GM18907 (cell line): ENCODE measurements around the gene ESRRG.
A peak's percentile ranks its signal among the peaks of the same experiment; 100 is the strongest.

Experiments used
- ATAC-seq: cut with Tn5 transposase; IDR thresholded peaks from one replicate; pipeline ENCODE4 v1.9.1; 2021; ENCODE audit warnings: mild to moderate bottlenecking, moderate library complexity; ENCODE audit not compliant: unreplicated experiment

The ESRRG gene

DNA sequence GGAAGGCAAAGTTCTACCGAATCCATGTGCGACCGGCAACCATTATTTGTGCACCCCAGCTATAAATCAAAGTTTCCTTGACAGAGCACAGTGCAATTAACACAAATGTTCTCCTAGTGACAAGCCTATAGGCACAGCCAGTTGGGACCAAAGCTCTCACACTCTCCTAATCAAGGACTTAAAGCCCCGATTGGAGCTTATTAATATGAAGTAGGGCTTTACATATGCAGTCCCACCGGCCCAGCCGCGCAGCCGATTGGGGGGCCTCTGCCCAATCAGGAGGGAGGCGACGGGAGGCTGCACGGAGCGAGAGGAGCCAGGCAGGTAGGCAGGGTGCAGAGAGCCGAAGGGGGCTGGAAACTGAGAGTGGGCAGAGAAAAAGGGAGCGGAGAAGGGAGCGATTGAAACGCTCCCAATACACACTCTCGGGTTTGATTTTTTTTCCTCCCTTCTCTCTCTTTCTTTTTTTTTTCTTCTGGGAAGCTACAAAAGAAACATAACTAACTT lies at the start of gene ESRRG:
TSS of gene ESRRG (minus strand) at position 156 of the 507 bp plus-strand sequence. CDS start at position 26, 130 bp downstream.
- ATAC-seq: peak; percentile 50

DNA sequence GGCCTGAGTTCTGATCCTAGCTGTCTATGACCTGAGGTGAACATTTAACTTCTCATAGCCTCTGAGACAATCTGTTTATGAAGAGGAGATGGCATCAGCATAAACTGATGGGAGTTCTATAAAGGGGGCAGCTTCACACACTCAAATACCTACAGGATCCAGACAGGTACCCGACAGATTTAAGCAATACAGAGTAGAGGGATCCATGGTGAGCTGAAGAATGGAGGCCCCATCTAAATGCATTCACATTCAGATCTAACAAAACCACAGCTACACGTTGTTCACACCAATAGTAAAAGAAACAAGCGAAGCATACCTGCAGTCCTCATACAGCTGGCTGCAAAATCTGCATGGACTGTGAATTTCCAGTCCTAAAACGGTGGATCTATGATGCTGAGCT lies 48.7 kb upstream of the ESRRG start:
- no peak for ATAC-seq

DNA sequence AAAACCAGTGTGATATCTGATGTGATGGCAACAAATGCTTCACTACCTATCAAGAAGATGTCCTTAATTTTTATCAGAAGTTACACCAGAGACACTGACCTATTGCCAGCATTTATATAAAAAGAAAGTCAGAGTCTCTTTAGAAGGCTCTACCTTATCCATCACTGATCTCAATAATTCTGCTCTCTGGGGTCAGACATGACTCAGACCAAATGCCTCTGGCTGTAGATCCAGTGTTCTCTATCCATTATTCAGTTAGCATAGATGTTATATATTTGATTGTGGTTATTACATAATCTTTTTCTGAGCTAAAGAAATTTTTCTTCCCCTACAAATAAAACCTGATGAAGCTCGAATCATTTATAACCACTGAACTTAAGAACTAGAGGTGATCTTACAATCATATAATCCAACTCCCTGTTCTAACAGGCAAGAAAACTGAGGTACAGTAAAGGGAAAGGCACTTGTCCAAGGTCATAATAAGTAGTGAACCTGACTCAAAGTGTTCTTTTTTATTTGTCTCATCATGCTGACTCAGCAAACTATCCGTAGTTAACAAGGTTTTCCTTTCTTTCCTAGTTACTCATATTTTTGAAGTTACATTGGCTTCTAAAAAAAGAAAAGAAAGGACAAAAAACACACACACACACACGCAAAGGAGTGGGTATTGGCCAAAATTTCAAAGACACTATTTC lies 43.6 kb upstream of the ESRRG start:
- ATAC-seq: no peak

DNA sequence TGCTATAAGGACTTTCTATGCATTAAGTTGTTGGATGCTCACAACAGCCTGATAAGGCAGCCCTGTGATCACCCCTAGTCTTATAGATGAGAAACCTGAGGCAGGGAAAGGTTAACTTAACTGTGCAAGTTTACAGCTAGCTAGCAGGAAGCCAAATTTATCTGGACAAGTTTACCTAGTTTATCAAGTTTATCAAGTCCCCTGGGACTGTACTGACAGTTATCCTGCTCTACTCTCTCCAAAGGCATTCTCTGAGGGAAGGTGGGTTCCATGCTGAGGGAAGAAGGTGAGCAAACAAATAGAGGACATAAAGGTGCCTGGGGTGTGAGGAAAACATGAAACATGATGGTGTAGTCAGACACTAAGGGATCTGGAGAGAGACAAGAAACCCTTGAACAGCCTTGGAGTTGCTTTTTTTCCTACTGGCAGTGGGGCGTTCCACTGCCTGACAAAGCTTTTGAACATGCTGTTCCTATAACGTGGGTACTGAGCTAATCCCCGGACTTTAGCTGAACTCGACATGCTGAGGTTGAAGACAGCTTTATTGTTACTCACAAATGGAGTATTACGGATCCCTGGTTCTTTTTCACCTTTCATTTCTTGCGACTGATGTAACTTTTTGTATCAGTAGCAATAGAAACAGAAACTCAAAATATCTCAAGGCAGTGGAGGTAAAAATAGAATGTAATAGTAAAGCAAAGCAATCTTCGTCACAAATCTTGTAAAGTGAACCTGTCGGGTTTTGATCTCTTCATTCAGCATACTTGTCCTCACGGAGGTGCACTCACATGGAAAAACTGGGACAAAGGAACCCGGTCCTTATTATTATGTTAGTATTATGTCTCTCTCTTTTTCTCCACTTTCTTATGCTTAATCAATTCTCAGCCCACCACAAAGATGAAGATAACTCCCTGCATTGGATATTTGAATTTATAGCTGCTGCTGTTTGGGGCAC lies 42.4 kb upstream of the ESRRG start:
- no peak for ATAC-seq

DNA sequence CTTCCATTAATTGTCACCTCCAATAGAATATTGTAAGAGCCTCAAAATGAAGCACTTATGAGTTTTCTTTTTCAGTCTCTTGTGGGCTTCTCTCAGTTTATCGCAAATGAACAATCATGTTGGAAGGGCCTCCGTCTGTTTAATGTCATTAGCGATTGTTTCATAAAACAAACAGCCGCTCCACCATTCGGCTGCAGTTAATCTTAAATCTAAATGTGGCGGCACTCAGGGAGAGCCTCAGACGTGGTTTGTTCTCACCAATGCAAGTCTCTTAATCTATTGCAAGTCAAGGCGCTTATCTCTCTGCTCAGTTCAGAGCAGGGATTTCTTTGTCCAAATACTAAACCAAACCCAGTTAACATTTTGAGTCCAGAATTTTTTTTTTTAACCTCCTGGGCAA lies 34.9 kb upstream of the ESRRG start:
- no peak for ATAC-seq

DNA sequence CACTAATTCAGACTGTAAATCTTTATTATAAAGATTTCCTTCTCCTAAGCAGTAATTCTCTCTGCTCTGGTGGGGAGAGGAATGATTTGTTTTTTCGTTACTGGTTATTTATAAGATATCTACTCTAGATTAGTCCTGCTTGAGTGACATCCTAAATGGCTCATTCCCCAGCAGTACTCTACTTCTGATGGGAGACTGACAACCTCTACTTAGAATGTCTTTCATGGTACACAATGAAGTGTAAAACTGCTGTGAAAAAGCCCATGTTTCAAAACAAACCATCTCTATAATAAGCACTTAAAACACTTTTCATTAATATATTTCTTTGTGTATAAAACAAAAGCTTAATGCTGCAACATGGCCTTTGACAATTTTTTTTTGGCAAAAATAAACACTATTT lies 33.9 kb upstream of the ESRRG start:
- ATAC-seq: no peak

DNA sequence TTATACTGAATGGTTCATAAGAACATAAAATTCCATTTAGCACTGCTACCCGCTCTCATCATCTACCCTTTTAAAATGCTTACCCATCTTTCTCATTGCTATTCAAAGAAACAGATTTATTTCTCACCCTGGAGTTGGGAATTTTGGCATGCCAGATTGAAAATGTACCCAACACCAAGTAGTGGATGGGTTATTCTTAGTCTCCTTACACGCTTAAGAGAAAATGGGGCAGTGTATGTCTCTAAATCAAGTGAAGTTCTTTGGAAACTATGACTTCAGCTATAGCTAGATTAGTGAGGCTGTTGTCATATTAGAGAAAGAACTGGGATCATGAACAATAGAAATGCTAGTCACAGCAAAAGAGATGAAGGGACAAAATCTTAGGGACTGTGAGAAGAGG lies 27.7 kb upstream of the ESRRG start:
- ATAC-seq: no peak

DNA sequence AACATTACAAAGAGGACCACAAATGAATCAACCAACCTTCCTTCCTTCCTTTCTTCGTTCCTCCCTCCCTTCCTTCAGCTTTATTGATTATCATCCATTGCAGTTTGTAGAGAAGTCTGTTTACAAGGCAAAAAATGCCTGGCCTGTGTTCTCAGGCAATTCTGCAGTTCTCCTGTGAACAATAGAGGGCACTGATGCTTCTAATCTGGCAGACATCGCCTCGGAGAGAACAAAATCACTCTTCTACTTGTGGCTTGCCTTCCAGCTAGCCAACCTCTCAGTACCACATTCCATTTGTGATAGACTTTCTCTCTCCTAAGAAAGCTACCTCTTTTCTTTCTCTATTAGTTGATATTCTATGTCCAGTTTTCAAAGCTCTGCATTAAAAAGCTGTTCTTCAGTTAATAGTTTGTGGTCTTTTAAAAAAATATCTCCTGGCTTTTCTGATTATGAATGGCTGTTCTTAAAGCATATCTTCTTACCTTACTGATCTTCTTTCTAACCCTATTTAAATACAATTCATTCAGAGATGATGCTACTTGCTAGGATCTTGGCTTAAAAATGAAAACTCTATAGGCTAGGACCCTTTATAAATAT lies 26.9 kb upstream of the ESRRG start:
- peak; percentile 60 for ATAC-seq

DNA sequence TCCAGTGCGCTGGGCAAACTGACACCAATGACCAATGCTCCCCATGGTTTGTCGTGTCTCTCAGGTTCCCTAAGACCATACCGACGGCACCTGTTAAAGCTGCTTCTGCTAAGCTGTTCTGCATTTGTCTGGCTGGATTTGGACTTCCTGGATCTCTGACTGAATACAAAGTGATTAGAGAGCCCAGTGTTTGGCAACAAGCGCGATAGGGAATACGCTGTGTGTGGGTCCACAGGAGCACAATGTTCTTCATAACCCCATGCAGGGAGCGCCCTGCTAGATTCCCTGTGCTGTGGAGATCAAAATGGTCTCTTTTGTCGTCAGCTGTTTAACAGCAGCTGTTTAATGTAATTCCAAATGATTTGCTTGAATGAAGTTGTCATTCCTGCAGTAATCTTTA lies 26.0 kb upstream of the ESRRG start:
- ATAC-seq: no peak

DNA sequence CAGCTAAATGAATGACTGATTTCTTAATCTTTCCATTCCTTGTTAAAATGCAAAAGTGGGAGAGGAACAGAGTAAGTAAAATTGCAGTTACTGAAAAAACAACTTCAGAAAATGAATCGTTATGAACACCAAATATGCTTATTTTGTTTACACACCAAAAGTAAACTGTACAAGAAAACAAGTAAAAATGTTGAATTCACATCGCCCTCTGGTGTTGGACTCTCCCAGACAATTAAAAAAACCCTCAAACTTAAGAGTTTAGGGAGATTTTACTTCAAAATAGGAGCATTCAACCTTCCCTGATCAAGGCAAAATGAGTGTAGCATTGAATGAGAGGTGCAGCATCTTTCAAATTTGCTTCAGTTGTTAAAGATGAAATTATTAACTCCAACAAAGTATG lies 19.4 kb upstream of the ESRRG start:
- no peak for ATAC-seq

DNA sequence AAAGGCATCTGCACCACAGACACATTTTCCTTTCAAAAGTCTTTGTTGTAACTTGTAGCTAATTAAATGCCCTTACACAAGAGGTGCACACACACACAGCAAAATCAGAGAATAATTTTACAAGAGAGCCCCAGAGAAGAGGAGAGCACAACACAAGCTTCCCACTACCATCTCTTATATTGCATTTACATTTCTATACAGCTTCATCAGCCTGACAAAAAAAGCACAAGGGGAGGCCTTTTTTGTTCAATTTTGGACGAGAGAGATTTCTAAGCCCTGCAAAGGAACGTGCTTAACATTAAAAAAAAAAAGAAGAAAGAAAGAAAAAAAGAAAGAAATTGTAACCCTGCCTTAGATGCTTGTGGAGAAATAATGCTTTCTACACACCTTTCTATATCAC lies 17.1 kb upstream of the ESRRG start:
- ATAC-seq: no peak

DNA sequence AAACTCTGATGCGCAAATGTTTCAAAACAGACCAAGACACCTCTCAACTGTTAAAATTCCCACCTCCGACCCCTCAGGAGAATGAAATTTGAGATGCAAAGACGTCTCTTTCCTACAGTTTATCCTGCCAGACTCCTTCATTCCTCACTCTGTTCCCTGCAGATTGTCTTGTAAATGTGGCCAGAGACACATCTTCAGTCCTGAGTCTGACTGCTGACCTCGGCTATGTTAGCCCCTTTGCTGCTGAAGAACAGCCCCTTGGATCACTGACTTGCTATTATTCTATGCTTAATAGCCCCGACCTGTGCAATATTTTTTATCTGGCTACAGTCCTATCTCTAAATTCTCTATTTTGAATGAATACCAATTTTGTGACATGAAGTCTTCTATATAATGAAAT lies 16.6 kb upstream of the ESRRG start:
- no peak for ATAC-seq

DNA sequence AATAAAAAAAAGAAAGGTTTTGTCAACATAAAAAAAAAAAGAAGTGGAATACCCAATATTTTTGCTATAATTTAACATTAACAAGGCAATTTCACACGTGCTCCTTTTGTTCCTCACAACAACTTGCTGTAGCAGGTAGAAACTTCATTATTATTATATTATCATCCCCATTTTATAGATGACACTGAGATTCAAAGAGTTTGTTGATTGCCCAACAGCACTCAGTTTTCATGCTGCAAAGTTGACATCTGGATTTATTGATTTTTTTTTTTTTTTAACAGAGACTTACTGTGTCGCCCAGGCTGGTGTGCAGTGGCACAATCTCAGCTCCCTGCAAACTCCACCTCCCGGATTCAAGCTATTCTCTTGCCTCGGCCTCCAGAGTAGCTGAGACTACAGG lies 8.9 kb upstream of the ESRRG start:
- no peak for ATAC-seq

DNA sequence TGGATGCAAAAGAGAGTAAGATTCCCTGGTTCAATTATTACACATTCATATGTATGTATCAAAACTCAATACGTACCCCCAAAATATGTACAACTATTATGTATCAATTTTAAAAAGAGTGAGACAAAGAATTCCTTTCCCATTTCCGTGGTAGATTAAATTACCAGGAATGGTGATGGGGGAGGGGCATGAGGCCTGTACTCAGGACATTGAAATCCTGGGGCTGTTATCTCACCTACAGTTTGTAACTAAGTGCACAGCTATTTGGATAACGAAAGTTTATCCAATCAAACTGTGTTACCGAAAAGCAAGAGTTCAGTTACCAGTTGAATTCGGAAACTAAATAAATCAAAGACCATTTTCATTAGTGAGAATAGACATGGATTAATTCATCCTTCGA lies 8.3 kb upstream of the ESRRG start:
- no peak for ATAC-seq

DNA sequence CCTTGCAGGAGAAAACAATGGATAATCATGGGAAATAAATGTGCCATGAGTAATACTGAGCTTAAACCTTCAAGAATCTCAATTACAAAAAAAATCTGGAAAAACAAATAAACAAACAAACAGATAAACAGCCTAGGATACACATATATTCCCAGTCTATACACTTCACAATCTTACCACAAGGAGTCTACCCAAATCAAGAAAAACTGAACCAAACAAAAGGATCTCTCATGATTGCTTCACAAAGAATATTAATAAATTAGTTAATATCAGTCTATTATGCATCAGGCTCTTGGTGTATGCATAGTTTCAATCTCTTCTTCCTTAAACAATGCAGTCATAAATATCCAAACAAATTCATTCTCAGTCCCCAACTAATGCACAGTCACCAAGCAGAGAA lies 3.2 kb upstream of the ESRRG start:
- no peak for ATAC-seq

DNA sequence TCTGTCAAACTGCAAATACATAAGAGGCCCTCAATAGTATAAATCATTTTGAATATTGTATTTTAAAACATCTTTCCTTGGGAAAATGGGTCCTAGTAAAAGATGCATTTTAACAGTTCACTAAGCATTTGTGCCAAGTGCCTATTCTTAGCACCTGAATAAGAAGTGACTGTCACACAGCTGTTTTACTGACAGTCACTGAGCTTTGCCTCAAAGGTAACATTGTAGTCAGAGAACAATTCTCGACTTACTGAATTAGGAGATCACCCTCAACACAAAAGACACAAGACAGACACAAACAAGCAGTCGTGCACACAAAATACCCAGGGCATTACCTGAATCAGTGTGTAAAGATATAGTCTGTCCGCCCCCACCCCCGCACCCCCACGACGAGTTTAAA lies 408 bp downstream of the ESRRG start:
- no peak for ATAC-seq

DNA sequence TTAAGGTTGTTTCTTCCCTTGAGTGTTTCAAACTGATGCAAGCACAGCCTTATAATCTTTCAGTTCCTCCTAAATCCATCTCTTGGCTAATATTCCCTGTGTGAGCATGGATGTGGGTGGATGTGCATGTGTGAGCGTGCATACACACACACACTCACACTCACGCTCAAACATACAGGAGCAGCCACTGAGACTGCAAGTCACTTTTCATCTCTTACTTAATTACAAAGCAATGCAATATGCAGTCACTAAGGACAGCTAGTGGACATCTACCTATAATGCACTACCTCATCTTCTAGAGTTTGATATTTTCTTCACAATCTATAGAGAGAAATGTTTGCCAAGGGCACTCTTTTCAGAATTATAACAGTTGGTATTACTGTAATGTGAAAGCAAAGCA lies 1.4 kb downstream of the ESRRG start:
- ATAC-seq: no peak

DNA sequence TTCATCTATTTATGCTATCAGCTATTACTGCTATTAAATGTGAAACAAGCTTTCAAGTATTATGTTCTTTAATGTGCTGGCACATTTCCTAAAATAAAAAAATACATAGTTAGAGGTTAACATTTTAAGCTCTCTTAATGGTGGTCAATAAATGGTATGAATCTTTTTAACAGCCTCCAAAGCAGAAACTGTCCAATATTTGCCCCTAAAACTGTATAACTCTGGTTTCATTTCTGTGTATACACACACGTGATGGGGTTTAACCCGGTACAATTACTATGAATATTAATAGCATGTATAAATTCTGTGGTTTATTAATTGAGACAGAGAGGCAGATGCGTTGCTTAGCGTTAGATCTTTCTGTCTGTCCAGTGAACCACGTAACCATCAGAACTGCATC lies 2.2 kb downstream of the ESRRG start:
- ATAC-seq: no peak

DNA sequence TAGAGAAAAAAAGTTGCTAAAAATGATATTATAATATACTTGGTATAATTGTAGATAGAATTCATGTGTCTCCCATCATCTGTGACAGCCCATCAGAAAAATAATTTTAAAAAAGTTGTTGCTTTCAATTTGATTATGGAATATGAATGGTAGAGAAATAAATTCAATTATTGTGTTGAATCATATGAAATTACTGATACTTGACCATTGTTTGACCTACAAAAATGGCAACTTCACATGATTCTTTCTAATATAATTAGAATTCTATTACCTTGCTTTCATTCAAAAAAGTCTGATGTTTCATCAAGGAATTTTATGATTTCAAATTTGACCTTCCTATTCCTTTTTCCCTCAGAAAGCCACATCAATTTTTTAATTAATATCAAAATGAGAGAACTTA lies 11.5 kb downstream of the ESRRG start:
- no peak for ATAC-seq

DNA sequence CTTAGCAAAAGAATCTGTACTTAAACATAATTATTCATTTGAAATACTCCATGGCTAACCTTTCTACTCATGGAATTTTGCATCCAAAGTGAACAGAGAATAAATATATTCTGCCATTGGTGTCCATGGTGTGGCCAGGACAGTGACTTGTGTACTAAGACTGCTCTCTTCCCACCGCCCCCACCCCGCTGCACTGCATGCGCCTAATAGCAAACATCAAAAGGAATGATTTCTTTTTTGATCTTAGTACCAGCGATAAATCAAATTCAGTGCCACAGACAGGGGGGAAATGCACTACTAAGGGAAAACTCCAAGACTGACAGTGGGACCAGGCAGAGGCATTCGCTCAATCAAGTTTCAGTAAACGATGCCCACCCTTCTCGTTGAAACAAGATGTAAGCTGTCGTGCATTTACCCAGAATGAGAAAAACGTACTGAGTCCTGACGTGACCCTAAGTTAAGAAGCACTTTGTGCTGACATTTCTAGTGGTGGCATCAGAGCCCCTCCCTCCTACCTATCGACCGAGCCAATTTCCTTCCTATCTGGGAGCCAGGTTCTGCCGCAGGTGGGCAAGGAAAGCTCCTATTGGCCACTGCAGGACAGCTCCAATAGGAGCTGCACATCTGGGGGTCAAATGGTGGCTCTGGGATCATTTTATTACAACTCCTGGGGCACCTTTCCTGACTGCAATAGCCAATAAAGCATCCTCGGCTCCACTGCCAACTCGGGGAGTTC lies 12.5 kb downstream of the ESRRG start:
- ATAC-seq: no peak

DNA sequence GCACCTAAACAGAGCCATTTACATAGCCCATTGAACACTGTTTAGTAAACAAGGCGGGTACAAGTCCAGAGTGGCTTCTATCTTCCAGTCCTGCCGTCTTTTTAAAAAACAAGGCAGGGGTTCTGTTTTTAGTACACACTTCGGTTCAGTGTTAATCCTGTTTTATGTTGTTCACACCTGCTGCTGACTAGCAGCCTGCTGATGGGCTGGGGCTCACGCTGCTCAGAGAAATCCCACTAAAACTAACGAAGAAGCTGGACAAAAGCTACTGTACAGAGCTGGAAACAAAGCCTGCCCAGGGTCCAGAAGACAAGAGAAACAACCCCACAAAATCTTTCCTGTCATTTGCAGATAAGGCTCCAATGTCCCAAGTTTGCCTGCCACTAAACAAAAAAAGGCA lies 13.2 kb downstream of the ESRRG start:
- ATAC-seq: no peak
